HCT116 (cell line): ENCODE measurements around the gene KCNJ10. TPM values are rescaled to one million over a fixed set of nuclear protein-coding genes. Genes with fewer than 3 reads are reported as not detected.

ENCODE experiments used
- ATAC-seq: fragments of 200-7000 bp; cut with Tn5 transposase; 2 replicates; pipeline ENCODE4 v1.9.1; 2020; ENCODE audit warnings: mild to moderate bottlenecking, moderate library complexity
- BruUV-seq: library from RNA; stranded (reverse); fragments of 400-500 nt; replicated peaks from 2 replicates; lab custom pipeline; 2021; lab: Mats Ljungman, UMichigan
- CTCF ChIA-PET: fragments of 300-600 bp; sonication (Branson Sonifier 250); formaldehyde crosslinking; loops from one replicate; lab custom pipeline; 2021; ENCODE audit warnings: antibody characterized with exemption; lab: Charles Lee
- POLR2A ChIA-PET: fragments of 300-600, 350-600 bp; sonication (Branson Sonifier 250); formaldehyde crosslinking; loops from one replicate; lab custom pipeline; 2021; ENCODE audit warnings: antibody characterized with exemption; lab: Charles Lee
- RAD21 ChIA-PET, 2 experiments: fragments of 300-600 bp; sonication (Branson Sonifier 250); formaldehyde crosslinking; loops; one replicate each; lab custom pipeline; 2023; ENCODE audit warnings: low total read pairs in 2 of 2; ENCODE audit not compliant: uncharacterized antibody in 2 of 2, unreplicated experiment in 2 of 2, low non-redundant PET in 1 of 2; lab: Charles Lee
- DNase-seq: peaks from one replicate; pipeline ENCODE4 v3.0.0-alpha.2; 2010; ENCODE audit warnings: low read depth, low spot score
- H2AFZ ChIP-seq: fragments of 200-600 bp; shearing (Covaris generic), sonication (generic); 2 replicates; pipeline ENCODE4 v1.6.1; 2017; ENCODE audit warnings: low read depth, mixed run types, mixed read lengths, antibody characterized with exemption, low read length; ENCODE audit not compliant: poor library complexity, severe bottlenecking
- H3K27ac ChIP-seq: 2 replicates; pipeline ENCODE4 v1.5.1; 2012; ENCODE audit warnings: low read depth, low read length
- H3K27me3 ChIP-seq: fragments of 200-600 bp; sonication (generic); 2 replicates; pipeline ENCODE4 v1.6.1; 2016; ENCODE audit warnings: mixed run types, low read length, mixed read lengths; ENCODE audit not compliant: insufficient read depth
- H3K36me3 ChIP-seq, 2 experiments: fragments of 200-500 bp in 1 of 2; fragments of 200-600 bp in 1 of 2; sonication (Bioruptor generic) in 1 of 2; sonication (generic) in 1 of 2; 2 replicates each; pipeline versions ENCODE4 v1.5.1 to v1.6.1; 2014 to 2016; ENCODE audit warnings: low read length in 2 of 2, inconsistent platforms in 1 of 2, mixed read lengths in 1 of 2, mixed run types in 1 of 2; ENCODE audit not compliant: insufficient read depth in 2 of 2, control insufficient read depth in 1 of 2
- H3K4me1 ChIP-seq, 2 experiments: fragments of 200-600 bp in 1 of 2; sonication (generic) in 1 of 2; 2 replicates each; pipeline versions ENCODE4 v1.5.1 to v1.6.1; 2012 to 2017; ENCODE audit warnings: low read length in 2 of 2, inconsistent platforms in 1 of 2, mild to moderate bottlenecking in 1 of 2, mixed read lengths in 1 of 2, mixed run types in 1 of 2, moderate library complexity in 1 of 2; ENCODE audit not compliant: insufficient read depth in 2 of 2, control insufficient read depth in 1 of 2
- H3K4me2 ChIP-seq: fragments of 200-600 bp; sonication (generic); 2 replicates; pipeline ENCODE4 v1.6.1; 2017; ENCODE audit warnings: mixed run types, low read length, mixed read lengths
- H3K4me3 ChIP-seq, 2 experiments: fragments of 200-600 bp in 1 of 2; sonication (generic) in 1 of 2; replicated peaks in 1 of 2; 2 replicates each; pipeline ENCODE4 v1.5.1; 2011 to 2016; ENCODE audit warnings: low read length in 2 of 2, control low read depth in 1 of 2, low read depth in 1 of 2, mild to moderate bottlenecking in 1 of 2, mixed read lengths in 1 of 2, mixed run types in 1 of 2
- H3K79me2 ChIP-seq: fragments of 200-600 bp; sonication (generic); 2 replicates; pipeline ENCODE4 v1.6.1; 2017; ENCODE audit warnings: mild to moderate bottlenecking, mixed run types, low read length, moderate library complexity, mixed read lengths; ENCODE audit not compliant: insufficient read depth
- H3K9ac ChIP-seq: fragments of 200-600 bp; sonication (generic); 2 replicates; pipeline ENCODE4 v1.6.1; 2016; ENCODE audit warnings: low read length, mixed read lengths
- H3K9me2 ChIP-seq: fragments of 200-600 bp; sonication (generic), shearing (Covaris generic); 2 replicates; pipeline ENCODE4 v1.6.1; 2017; ENCODE audit warnings: mixed run types, mild to moderate bottlenecking, moderate library complexity; ENCODE audit not compliant: insufficient read depth
- H3K9me3 ChIP-seq, 2 experiments: fragments of 200-500 bp in 1 of 2; fragments of 200-600 bp in 1 of 2; sonication (Bioruptor generic) in 1 of 2; sonication (generic) in 1 of 2; 2 replicates each; pipeline ENCODE4 v1.6.1; 2014 to 2017; ENCODE audit warnings: low read length in 2 of 2, mixed read lengths in 2 of 2, inconsistent platforms in 1 of 2, low read depth in 1 of 2, mild to moderate bottlenecking in 1 of 2, mixed run types in 1 of 2, moderate library complexity in 1 of 2; ENCODE audit not compliant: control insufficient read depth in 1 of 2, insufficient read depth in 1 of 2
- H4K20me1 ChIP-seq: fragments of 200-600 bp; sonication (generic), shearing (Covaris generic); 2 replicates; pipeline ENCODE4 v1.6.1; 2017; ENCODE audit warnings: mixed run types, mild to moderate bottlenecking, moderate library complexity; ENCODE audit not compliant: insufficient read depth
- ATF3 ChIP-seq: IDR thresholded peaks from 2 replicates; pipeline ENCODE4 v1.6.1; 2012
- FOSL1 ChIP-seq: IDR thresholded peaks from 2 replicates; pipeline ENCODE4 v1.6.1; 2012; ENCODE audit warnings: low read depth
- JUND ChIP-seq: IDR thresholded peaks from 2 replicates; pipeline ENCODE4 v1.6.1; 2012
- POLR2A ChIP-seq: IDR thresholded peaks from 2 replicates; pipeline ENCODE4 v1.7.0; 2011; ENCODE audit warnings: borderline replicate concordance; ENCODE audit not compliant: insufficient read depth, insufficient read length; ENCODE audit errors: extremely low read depth
- RAD21 ChIP-seq: IDR thresholded peaks from 2 replicates; pipeline ENCODE4 v1.6.1; 2012; ENCODE audit warnings: low read depth, mild to moderate bottlenecking
- REST ChIP-seq: IDR thresholded peaks from 2 replicates; pipeline ENCODE4 v1.6.1; 2012; ENCODE audit warnings: low read depth
- SIN3A ChIP-seq: IDR thresholded peaks from 2 replicates; pipeline ENCODE4 v1.6.1; 2012; ENCODE audit warnings: low read depth
- SP1 ChIP-seq: IDR thresholded peaks from 2 replicates; pipeline ENCODE4 v1.6.1; 2012; ENCODE audit warnings: low read depth
- TCF7L2 ChIP-seq: IDR thresholded peaks from 2 replicates; pipeline ENCODE4 v1.7.0; 2011; ENCODE audit warnings: borderline replicate concordance, inconsistent platforms; ENCODE audit not compliant: insufficient read depth, insufficient read length; ENCODE audit errors: extremely low read depth
- YY1 ChIP-seq: IDR thresholded peaks from 2 replicates; pipeline ENCODE4 v1.6.1; 2011; ENCODE audit warnings: low read length, low read depth, moderate library complexity, mild to moderate bottlenecking; ENCODE audit not compliant: insufficient replicate concordance; ENCODE audit errors: extremely low read depth
- ZBTB33 ChIP-seq: IDR thresholded peaks from 2 replicates; pipeline ENCODE4 v1.6.1; 2011; ENCODE audit warnings: mild to moderate bottlenecking, low read length, moderate library complexity; ENCODE audit not compliant: insufficient replicate concordance; ENCODE audit errors: extremely low read depth
- ZFX ChIP-seq: fragments of 450-650 bp; IDR thresholded peaks from 2 replicates; pipeline ENCODE4 v1.6.1; 2017
- ZNF274 ChIP-seq: fragments of 200-500 bp; sonication (Bioruptor generic); IDR thresholded peaks from 2 replicates; pipeline ENCODE4 v1.6.1; 2014; ENCODE audit warnings: mild to moderate bottlenecking, low read depth, low read length, inconsistent platforms
- intact Hi-C: fragments of 100-400 bp; cut with micrococcal nuclease; formaldehyde crosslinking; loops from 2 replicates; pipeline ENCODE4 v1.10.0; 2022
- total RNA-seq: library from RNA; stranded (reverse); gene quantifications from one replicate; pipeline ENCODE4 v1.2.1, GENCODE V29; 2021; ENCODE audit not compliant: unreplicated experiment
- TF ChIP-seq, protein P1 (sequence below): IDR thresholded peaks from 2 replicates; pipeline ENCODE4 v1.6.1; 2012
- TF ChIP-seq, protein P2 (sequence below), 3 experiments: fragments of 200-600 bp in 1 of 3; sonication (generic) in 1 of 3; IDR thresholded peaks in 2 of 3; conservative IDR thresholded peaks in 1 of 3; 2 replicates each; pipeline ENCODE4 v1.5.1; 2012 to 2017; ENCODE audit warnings: low read depth in 2 of 3, low read length in 2 of 3, antibody characterized with exemption in 1 of 3, borderline replicate concordance in 1 of 3, control low read depth in 1 of 3, mild to moderate bottlenecking in 1 of 3, mixed read lengths in 1 of 3, mixed run types in 1 of 3, moderate library complexity in 1 of 3; ENCODE audit not compliant: insufficient read depth in 1 of 3

The KCNJ10 gene
- total RNA-seq, 1 experiment from 2014 or later, result 0.57 TPM

DNA sequence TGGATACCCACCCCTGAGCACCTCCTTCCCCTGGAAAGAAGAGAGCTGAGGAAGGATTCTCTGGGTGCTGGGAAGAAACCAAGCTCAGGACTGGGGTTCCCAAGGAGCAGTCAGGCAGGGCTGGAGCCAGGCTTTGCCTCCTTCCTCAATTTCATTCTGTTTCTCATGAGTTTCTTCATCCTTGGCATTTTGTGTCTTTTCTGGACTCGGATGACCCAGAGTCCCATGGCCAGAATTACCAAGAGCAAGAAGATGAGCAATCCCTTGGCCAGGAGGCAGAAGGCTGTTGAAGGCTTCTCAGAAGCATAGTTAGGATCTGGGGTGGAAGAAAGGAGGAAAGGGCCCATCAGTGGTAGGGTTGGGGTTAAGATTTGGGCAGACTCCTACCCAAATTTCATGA lies 118.4 kb downstream of the KCNJ10 start:
- no TSS peak for BruUV-seq
- DNase-seq (no peak), ATAC-seq (no peak)
- H3K4me3 ChIP-seq, result no peak overlapping the region
- ChIA-PET CTCF (interaction anchor here (2.9 kb wide), 1 partner anchor 56 kb away, joined by 11 read pairs; no protein-coding TSS in a partner anchor), RAD21 (no interaction called here), POLR2A (no interaction called here)
- peaks cover 10% of the 10 kb centered on the region for H3K27me3 ChIP-seq
- H3K36me3 ChIP-seq, result no peaks in the 10 kb centered on the region
- no peak overlapping the region for H3K9ac ChIP-seq
- intact Hi-C loops, result no loop called here
- no peak overlapping the region for H2AFZ ChIP-seq
- H3K4me1 ChIP-seq, result peaks cover 5% of the 10 kb centered on the region in 2 experiments
- TF ChIP-seq SP1, result no peak
- TF ChIP-seq ZBTB33, result no peak
- no peak for TF ChIP-seq POLR2A
- no peak for TF ChIP-seq RAD21
- no peak for TF ChIP-seq ZNF274
- no peak for TF ChIP-seq REST
- TF ChIP-seq, protein P1, sequence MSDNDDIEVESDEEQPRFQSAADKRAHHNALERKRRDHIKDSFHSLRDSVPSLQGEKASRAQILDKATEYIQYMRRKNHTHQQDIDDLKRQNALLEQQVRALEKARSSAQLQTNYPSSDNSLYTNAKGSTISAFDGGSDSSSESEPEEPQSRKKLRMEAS, result no peak
- no peak for TF ChIP-seq TCF7L2
- no peak for TF ChIP-seq ATF3
- no peak for TF ChIP-seq ZFX
- no peak for TF ChIP-seq SIN3A
- no peak for TF ChIP-seq FOSL1
- TF ChIP-seq, protein P2, sequence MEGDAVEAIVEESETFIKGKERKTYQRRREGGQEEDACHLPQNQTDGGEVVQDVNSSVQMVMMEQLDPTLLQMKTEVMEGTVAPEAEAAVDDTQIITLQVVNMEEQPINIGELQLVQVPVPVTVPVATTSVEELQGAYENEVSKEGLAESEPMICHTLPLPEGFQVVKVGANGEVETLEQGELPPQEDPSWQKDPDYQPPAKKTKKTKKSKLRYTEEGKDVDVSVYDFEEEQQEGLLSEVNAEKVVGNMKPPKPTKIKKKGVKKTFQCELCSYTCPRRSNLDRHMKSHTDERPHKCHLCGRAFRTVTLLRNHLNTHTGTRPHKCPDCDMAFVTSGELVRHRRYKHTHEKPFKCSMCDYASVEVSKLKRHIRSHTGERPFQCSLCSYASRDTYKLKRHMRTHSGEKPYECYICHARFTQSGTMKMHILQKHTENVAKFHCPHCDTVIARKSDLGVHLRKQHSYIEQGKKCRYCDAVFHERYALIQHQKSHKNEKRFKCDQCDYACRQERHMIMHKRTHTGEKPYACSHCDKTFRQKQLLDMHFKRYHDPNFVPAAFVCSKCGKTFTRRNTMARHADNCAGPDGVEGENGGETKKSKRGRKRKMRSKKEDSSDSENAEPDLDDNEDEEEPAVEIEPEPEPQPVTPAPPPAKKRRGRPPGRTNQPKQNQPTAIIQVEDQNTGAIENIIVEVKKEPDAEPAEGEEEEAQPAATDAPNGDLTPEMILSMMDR (IDR thresholded peaks at IDR 0.05 in 2 of 3, conservative IDR thresholded peaks at IDR 0.05 in 1 of 3; ENCODE audit: borderline replicate concordance in 1 of 3, insufficient read depth in 1 of 3, low read depth in 2 of 3, low read length in 2 of 3), result no peak
- no peak for TF ChIP-seq YY1
- no peak for TF ChIP-seq JUND
- H3K4me2 ChIP-seq, result no peak overlapping the region
- no peaks in the 10 kb centered on the region for H3K79me2 ChIP-seq
- H3K27ac ChIP-seq, result no peak overlapping the region
- no peaks in the 10 kb centered on the region for H3K9me2 ChIP-seq
- no peaks in the 10 kb centered on the region for H3K9me3 ChIP-seq
- no peaks in the 10 kb centered on the region for H4K20me1 ChIP-seq
